ENCODE data around the gene RARG.

The RARG gene

DNA sequence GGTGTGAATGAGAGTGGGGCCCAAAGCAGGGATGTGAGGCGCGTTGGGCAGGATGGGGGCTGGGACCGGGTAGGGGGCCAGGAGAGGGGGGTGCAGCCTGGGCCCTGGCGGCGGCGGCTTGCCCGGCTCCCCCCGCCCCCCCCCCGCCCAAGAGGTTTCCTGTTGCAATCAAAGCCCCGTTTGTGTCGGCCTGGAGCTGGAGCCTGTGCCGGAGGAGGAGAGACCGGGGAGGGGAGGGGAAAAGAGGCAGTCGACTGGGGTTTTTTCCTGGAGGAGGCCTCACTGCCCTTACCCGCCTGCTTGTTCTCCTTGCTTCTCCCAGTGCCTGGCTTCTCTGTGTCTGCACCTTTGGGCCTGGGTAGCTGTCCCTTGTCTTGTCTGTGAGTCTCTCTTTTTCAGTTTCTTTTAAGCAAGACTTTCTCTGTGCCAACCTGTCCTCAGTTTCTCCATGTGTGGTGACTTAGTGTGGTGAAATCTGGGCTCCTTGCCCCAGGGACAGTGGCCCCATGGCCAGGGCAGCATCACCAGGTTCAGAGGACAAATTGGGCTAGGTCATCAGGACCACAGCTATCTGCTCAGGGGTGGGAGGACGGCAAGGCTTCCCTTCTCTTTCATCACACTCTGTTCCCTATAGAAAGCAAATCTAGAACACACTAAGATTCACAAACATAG, 8.5 kb downstream of the RARG start:
- peak; percentile 76 for DNase-seq

DNA sequence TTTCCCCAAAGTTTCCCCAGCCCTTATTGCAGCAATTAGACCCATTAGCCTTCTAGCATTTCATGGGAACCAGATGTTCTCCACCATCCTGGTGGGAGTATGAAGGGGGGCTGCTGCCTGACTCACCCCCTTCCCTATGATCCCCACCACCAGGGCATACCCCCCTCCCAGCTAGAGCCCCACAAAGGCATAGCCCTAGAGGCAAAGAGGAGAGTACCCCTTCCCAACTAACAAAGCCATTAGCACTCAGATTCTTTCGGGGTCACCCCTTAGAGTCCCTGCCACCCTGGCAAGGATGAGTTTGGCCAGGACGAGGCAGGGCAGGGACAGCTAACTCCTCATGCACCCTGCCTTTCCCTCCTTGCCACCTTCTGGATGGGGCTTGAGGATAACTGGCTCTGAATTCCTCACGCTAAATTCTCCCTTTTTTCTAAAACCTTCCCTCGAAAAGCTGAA, 9.2 kb downstream of the RARG start:
- no peak for DNase-seq

DNA sequence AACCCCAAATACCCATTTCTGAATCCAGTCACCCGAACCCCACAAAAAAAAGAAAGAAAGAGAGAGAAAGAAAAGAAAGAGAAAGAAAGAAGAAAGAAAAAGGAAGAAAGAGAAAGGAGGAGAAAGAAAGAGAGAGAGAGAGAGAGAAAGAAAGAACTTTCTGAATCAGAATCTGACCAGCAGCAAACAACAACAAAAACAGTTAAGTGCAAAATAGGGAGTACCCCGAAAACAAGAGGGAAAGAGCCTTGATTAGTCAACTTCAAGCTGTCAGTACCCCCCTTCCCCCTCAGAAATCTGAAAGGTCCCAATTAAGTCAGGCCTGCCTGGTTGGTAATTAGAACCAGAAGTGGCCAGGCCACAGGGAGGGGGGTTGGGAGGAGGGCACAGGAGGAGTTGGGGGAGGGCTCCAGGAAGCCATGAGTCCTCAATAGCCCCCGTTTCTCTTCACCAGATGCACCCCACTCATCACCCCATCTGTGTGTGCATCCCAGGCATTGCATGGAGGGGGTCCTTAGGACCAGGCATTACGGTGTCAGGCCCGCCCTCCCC, 9.8 kb downstream of the RARG start:
- DNase-seq: peak; percentile 78

DNA sequence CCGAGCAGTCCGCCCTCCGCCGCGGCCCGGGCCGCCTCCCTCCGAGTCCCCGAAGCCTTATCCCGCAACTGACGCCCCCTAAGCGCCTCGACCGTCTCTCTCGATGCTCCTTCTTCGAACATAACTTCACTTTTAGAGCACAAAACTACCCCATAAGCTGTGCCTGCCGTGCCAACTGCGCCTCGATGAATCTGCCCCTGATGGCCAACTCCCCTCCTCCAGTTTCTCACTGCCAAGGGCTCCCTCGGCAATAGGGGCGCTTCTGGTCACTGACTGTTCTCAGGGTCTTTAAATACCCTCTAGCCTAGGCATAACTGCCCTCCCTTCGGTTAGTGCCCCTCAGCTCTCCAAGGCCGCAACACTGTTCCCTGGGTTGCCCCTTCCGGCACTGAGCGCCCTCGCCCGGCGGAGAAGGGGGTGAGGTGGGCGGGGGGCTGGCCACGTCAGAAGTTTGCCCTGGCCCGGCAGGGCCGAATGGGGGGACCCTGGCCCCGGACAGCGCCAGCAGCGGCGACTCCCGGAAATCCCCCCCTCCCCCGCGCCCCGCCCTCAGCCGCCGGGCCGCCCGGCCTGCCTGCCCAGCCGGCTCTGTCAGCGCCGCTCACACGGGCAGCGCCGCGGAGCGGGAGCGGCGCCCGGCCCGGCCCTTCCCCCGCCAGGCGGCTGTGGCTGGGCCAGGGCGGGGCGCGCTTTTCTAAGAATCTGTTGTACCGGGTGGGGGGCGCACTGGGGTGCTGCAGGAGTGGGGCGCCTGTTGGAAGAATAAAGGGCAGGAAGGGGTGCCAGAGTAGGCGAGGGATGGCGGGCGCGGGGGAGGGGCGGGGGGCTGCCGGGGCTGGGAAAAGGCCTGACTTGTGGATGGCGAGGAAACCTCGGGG, 10.6 kb downstream of the RARG start:
- peak; percentile 76 for DNase-seq

DNA sequence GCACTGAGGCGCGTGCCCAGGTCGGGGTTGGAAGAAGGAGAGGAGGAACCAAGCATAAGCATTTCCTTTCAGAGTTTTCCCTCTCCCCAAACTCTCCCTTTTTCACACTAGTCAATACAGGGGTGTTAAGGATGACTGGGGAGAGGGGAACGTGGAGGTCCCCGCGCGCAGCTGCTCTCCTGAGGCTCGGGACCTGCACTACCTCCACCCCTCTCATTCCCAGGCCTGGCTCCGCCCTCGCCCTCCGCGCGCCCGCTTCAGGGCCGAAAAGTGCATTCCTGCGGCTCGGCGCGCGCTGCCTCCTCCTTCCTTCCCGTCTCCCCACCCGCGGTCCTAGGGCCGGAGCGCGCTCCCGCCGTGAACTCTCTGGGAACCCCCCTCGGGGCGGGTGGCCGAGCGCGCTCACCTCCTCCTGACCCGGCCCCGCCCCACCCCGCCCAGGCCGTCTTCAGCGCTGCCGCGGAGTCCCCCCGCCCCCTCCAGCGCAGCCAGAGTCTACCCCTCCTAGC, 11.3 kb downstream of the RARG start:
- peak; percentile 96 for DNase-seq

DNA sequence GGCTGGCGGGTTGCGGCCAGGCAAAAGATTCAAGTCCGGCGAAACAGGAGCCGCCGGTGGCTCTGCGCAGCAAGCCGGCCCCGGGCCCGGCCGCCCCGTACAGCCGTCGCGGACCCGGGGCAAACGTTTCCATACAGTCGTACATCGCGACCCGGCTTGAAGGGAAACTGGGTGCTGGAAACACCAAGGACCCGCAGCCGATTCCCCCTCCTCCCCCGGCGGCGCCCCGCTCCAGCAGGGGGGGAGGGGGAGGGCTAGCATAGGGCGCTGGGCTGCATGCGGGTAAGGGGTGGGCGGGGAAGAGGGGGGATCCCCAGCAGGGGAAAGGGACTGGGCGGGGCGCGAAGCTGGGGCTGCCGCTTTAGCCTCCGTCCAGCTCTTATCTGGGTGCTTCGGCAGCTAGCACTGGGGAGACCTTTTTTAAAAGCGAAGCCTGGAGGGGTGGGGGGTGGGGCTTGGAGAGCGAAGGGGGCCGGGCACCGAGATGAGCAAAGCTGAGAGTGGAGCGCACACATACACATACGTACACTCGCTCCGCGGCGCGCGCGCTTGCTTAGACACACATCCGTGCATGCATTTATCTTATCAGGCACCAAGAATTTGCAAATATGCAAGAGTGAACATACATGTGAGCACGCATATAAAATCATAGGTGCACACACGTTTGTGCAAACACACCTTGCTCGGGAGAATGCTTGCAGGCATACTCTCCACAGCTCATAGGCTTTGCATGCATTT, 11.9 kb downstream of the RARG start:
- DNase-seq: peak; percentile 71

DNA sequence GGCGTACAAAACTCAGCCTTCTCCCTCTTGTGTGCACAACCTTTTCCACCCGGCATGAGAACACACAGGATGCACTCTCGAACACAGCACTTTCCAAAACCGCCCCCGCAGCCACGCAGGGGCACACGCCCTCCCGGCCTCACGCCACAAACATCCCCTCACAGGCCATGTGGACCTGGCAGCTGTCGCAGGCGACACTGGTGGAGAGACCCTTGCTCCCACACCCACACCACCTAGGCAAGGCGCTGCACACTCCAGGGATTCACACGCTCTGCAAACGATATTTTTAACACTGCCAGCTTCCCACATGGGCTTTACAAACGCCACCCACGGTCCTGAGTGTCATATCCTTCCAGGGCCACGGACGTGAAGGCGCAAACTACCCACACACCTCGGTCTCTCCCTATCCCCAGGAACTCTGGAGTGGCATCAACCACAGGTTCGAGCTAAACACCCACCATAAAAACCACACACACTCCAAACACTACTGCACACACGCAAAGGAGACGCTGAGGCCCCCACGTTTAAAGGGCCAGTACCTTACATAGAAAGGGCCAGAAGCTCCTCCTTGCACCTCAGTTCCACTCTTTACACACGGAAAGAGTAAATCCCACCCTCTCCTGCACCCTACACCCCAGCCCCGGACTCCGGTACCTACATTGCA, 12.6 kb downstream of the RARG start:
- peak; percentile 49 for DNase-seq

DNA sequence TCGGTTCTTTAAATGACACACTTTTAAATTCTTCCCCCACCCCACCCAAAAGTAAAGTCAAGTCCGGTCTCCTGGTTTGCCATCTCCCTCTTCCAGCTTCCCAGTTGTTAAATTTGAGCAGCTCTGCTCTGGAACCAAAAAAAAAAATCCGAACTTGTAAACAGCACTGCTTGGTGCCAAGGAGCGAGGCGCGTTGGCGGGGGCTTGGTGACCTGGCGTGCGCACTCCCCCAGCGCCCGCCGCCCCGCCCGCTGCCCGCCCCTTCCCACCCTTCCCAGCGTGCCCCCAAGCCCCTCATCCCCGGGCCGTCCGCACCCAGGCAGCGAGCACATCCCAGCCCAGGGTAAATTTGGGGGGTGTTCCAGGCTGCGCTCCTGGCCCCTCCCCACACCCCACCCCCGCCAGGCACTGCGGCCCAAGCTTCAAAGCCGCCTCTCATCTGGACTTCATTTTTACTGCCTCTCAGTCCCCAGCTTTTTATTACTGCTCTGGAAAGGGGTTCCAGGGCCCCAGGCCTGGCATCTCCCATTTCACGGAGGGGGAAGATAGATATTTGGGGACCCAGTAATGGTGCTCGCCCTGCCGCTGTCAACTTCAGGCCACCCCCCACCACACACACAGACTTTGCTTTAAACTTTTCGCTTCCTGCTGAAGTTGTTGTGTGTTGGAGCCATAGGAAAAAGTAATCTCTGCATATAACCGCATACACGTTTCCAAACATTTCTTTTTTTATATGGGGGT, 13.3 kb downstream of the RARG start:
- no peak for DNase-seq

DNA sequence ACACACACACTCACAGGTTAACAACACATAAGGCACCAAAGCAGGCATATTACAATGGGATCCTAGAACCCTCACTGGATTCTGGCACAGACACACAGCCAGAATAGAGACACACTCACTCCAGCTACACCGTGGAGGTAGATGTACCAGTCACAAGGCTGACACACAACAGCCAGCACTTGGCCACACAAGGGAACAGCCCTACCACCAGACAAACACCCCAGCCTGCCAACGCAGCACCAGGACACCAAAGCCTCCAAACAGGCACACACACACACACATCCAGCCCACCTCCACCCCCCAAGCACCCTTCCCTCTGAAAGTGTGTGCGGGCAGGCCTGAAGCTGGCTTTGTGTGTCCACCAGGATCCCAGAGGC, 14.1 kb downstream of the RARG start:
- no peak for DNase-seq

DNA sequence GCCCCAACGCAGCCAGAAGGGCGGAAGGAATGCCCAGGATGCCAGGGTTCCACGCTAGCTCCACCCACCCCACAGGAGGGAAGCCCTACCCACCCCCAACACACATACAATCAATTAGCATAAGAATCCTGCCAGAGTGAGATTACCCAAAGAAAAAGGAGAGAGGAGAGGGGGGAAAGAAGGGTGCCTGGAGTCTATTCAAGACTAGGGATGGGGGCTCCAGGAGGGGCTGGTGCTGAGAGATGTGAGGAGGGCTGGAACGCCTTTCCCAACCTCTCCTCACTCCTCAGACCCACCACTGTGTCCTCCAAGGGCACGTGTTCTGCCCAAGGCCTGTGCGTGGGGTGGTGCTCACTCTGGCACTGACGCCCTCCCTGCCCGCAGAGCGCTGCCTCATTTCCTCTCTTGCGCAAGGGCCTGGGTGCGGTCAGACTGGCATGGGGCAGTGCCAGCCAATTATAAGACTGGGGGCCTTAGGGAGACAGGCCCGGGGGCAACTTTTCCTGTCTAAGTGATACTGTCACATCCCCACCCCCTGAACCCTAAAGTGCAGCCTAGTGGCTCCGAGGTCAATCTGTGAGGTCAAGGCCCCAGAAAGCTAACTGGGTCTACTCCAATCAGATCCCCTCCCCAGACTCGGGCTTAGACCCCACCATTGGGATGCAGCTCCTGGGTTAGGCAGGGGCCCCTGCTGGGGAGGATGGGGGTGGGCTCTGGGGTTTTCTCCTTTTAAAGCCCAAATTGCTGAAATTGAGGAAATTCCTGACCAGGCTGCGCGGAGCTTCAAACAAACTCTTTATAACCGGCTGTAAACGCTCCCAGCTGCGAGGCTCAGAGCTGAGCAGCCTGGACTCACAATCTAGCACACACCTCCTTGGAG, 14.7 kb downstream of the RARG start:
- DNase-seq: peak; percentile 48

DNA sequence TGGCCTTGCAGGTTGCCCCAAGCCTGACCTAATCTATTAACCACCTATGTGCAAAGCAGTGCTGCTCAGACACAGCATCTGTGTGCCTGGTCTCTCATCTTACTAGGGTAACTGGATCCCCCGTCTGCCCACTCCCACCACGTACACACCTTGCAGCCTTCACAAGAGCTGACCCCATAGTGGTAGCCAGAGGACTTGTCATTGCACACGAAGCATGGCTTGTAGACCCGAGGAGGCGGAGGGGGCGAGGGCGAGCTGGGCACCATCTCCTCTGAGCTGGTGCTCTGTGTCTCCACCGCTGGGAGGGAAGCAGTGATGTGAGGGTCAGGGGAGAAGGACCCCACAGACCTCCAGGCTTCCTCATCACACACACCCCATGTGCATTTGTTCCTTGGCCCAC, 16.5 kb downstream of the RARG start:
- DNase-seq: no peak

DNA sequence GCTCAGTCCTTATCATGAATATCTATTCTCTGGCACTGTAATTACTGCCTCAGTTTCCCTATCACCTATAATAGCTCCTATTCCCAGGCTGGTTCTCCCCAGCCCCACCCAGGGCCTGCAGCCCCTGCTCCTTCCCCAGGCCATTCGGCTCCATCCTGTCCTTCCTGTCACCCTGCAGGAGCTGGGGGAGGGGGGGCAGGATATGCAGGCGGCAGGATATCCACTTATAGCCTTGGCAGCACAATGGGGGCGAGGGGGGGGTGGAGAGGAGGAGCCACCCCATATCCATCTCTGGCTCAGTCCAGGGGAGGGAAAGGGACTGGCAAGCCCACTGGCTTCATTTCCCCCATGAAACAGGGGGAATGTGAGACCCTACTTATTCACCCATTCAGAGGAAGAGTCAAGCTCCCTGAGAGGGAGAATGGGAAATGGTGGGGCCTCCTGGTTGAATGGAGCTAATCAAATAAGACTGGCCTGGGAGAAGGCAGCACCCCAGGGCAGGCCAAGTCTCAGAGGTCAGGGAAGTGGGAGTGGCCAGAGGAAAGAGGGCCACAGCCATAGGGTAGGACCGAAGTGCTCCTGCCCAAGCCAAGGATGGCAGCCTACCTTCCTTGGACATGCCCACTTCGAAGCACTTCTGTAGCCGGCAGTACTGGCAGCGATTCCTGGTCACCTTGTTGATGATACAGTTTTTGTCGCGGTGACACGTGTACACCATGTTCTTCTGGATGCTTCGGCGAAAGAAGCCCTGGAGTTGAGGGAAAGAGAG, 17.1 kb downstream of the RARG start:
- no peak for DNase-seq

DNA sequence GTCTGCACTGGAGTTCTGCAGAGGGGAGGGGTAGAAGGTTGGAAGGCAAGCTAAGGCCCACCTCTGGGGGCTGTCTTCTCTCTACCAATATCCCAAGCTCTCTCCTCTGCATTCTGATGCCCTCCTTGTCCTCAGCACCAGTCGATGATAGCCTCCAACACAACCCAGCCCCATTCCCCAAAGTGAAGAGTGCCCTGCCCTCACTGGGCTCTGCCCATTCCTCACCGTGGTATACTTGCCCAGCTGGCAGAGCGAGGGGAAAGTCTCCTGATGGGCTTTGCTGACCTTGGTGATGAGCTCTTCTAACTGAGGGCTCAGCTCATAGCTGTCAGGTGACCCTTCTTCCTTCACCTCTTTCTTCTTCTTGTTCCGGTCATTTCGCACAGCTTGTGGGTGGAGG, 17.8 kb downstream of the RARG start:
- DNase-seq: no peak

DNA sequence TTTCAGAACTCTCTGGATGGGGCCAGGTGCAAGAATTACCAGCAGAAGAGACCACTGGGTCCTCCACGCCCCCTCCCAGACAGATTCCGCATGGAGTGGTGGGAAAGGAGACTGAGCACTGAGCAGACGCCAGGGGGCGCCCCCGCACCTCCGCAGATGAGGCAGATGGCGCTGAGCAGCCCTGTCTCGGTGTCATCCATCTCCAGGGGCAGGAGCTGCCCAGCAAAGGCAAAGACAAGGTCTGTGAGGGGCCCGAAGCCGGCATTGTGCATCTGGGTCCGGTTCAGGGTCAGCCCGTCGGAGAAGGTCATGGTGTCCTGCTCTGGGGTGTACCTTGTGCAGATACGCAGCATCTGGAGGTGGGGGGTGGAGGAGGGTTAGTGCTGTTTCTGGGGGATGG, 18.7 kb downstream of the RARG start:
- DNase-seq: peak; percentile 77

DNA sequence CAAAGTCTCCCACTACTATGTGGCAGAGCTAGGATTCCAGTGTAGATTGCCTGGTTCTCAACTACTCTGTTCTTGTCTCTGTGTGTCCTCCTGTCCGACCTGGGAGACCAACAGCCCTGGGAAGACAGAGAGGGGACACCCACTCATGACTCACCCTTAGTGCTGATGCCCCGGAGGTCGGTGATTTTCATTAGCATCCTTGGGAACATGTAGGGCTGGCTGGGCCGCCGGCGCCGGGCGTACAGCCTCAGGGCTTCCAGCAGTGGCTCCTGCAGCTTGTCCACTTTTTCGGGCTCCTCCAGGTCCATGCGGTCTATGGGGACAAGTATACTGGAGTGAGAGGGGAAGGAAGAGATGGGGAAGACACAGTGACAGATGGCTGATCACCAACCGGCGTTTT, 19.1 kb downstream of the RARG start:
- DNase-seq: no peak

DNA sequence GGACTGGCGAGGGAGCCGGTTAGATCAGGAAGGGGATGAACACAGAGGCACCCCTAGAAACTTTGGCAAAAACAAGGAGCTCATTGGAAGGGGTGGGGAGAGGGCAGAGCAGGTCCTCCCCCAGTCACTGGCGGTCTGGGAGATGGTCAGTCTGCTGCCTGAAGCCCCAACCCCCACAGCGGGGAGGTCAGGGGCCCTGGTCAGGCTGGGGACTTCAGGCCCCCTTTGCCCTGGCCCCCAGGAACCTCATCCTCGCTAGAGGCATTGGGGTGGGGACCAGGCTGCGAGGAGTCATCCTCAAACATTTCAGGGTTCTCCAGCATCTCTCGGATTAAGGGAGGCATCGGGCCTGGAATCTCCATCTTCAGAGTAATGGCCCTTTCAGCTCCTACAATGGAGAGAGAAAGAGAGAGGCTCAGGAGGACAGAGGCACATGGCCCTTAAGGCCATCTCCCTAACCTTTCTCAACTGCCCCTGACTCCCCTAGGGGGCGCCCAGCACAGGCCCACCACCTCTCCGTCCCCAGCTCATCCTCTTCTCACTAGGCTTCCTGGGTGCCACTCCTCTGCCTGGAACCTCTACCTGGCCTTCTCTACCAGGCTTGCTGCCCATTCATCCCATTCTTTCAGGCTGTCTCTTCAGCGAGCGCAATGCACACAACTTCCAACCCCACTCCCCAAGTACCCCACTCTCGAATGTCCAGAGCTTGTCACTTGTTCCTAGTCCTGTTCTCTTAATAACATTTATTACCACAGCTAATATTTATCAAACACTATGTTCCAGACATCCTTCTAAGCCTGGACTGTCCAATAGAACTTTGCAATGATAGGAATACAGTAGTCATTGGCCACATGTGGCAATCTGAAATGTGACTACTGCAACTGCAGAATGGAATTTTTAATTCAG, 20.3 kb downstream of the RARG start:
- no peak for DNase-seq

DNA sequence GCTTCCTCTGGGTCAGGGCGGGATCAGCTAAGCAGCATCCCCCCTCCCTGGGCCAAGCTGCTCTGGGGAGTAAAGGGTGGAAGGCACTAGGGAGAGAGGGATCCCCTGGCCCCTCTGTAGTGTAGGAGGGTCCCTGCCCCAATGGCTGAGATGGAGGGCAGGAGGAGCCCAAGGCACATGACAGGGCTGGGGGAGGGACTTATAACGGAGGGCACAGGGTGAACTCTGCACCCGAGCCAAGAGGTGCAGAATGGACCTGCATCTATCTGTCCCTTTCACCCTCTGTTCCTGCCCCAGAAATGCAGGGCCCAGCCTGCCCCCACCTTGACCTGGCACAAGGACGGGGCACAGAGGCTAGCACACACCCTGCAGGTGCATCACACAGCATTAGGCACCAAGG, 21.2 kb downstream of the RARG start:
- no peak for DNase-seq

DNA sequence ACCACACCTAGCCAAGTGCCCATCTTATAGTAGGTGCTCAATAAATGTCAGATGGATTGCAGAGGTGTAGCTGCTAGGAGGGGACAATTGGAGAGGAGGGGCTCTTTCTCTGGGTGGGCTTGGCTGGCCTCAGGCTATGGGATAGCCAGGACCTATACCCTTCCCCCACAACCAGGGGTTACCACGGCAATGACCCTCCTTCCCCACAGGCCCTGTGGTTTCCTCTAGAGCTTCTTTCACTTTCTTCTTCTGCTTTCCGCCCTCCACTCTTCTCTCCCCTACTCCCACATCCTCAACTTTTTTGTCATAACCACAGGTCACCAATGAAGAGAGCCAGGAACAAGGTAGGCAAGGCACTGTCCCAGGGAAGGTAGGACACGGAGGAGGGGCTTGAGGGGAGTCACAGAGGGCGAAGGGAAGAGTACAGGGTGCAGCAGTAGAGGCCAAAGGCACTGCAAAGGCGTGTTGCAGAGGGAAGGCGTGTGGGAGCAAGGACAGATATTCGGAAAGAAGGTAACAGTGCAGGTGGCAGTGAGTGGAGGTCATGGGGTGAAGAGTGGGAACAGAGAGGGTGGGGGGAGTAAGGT, 23.0 kb downstream of the RARG start:
- DNase-seq: no peak
